GM20431 (cell line): Measurements from ENCODE around the gene CDHR2.
"Not testable (repeated sequence)": the region's sequence is repeated elsewhere in the genome, so short reads cannot be mapped to it uniquely, and the experiment has no call there.

Source experiments
- in situ Hi-C: fragments of 300-500 bp; cut with MseI, MboI; formaldehyde crosslinking; loops from one replicate; pipeline ENCODE4 v1.15.0; 2020; ENCODE audit warnings: low sequenced_read_pairs; ENCODE audit not compliant: unreplicated experiment

Gene CDHR2

GRCh38 chr5:176538230-176538988 lies 10.7 kb upstream of the CDHR2 start:
- in situ Hi-C loops = no loop called here

GRCh38 chr5:176538989-176539384 lies 10.2 kb upstream of the CDHR2 start:
- in situ Hi-C loops = no loop called here

- in situ Hi-C loops = no loop called here
Observed at GRCh38 chr5:176540476-176540899, 8.7 kb upstream of the CDHR2 start.

GRCh38 chr5:176540956-176541337 lies 8.2 kb upstream of the CDHR2 start:
- in situ Hi-C loops = no loop called here

- in situ Hi-C loops = no loop called here
Observed at GRCh38 chr5:176541338-176542134, 7.6 kb upstream of the CDHR2 start.

- in situ Hi-C loops = no loop called here
Observed at GRCh38 chr5:176542135-176542595, 7.0 kb upstream of the CDHR2 start.

GRCh38 chr5:176542596-176543427 lies 6.3 kb upstream of the CDHR2 start:
- in situ Hi-C loops = no loop called here

- in situ Hi-C loops = no loop called here
Observed at GRCh38 chr5:176543428-176544182, 5.5 kb upstream of the CDHR2 start.

- in situ Hi-C loops = no loop called here
Observed at GRCh38 chr5:176545388-176545736, 3.8 kb upstream of the CDHR2 start.

GRCh38 chr5:176545737-176546509 lies 3.2 kb upstream of the CDHR2 start:
- in situ Hi-C loops = no loop called here

- in situ Hi-C loops = no loop called here
Observed at GRCh38 chr5:176547802-176548201, 1.3 kb upstream of the CDHR2 start.

GRCh38 chr5:176549871-176550270 lies 729 bp downstream of the CDHR2 start:
- in situ Hi-C loops = no loop called here

- in situ Hi-C loops = no loop called here
Observed at GRCh38 chr5:176550275-176550831, 1.2 kb downstream of the CDHR2 start.

- in situ Hi-C loops = not testable (repeated sequence)
Observed at GRCh38 chr5:176550937-176551336, 1.8 kb downstream of the CDHR2 start.

- in situ Hi-C loops = no loop called here
Observed at GRCh38 chr5:176552332-176552869, 3.3 kb downstream of the CDHR2 start.

GRCh38 chr5:176553260-176554085 lies 4.3 kb downstream of the CDHR2 start:
- in situ Hi-C loops = no loop called here

GRCh38 chr5:176557846-176558245 lies 8.7 kb downstream of the CDHR2 start:
- in situ Hi-C loops = no loop called here

GRCh38 chr5:176559683-176560082 lies 10.5 kb downstream of the CDHR2 start:
- in situ Hi-C loops = no loop called here
